Measurements from ENCODE around the gene POLK. TPM values are rescaled to one million over a fixed set of nuclear protein-coding genes. Genes with fewer than 3 reads are reported as not detected.
"Not testable (repeated sequence)": the region's sequence is repeated elsewhere in the genome, so short reads cannot be mapped to it uniquely, and the experiment has no call there.

Gene POLK
- total RNA-seq, 2 experiments from 2014 or later: 25.2 to 28.6 TPM

DNA sequence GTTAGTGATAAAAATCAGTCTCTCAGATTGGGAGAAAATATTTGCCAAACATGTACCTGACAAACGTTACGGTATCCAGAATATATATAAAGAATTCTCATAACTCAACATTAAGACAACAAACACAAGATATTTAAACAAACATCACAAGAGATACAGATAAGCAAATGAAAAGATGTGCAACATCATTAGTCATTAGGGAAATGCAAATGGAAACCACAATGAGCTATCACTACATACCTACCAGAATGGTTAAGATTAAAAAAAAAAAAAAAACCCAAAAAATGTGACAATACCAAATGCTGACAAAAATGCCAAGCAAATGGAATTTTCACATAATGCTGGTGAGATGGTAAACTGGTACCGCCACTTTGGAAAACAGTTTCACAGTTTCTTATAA is 15.7 kb upstream of the POLK start:
- H3K4me3 Mint-ChIP-seq: no peak overlapping the region
- H3K36me3 Mint-ChIP-seq: peaks cover 73% of the 10 kb centered on the region
- no peaks in the 10 kb centered on the region for H3K27me3 Mint-ChIP-seq
- DNase-seq: no peak
- H3K9me3 Mint-ChIP-seq: peaks cover 7% of the 10 kb centered on the region
- no peak overlapping the region for H3K27ac Mint-ChIP-seq
- H3K4me1 Mint-ChIP-seq: peaks cover 12% of the 10 kb centered on the region

DNA sequence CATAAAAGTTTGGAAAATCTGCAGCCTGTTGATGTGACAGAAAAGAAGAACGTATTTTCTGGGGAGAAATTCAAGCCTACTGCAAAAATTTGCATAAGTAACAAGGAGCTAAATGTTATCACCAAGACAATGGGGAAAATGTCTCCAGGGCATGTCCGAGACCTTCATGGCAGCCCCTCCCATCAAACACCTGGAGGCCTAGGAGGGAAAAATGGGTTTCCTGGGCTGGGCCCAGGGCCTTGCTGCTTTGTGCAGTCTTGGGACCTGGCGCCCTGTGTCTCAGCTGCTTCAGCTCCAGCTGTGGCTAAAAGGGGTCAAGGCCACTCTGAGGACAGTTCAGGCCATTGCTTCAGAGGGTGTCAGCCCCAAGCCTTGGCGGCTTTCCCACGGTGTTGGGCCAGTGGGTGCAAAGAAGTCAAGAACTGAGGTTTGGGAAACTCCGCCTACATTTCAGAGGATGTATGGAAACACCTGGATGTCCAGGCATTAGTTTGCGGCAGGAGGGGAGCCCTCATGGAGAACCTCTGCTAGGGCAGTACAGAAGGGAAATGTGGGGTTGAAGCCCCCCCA is 13.4 kb upstream of the POLK start:
- peaks cover 64% of the 10 kb centered on the region for H3K36me3 Mint-ChIP-seq
- H3K27me3 Mint-ChIP-seq: no peaks in the 10 kb centered on the region
- no peak overlapping the region for H3K27ac Mint-ChIP-seq
- no peak overlapping the region for H3K4me3 Mint-ChIP-seq
- H3K4me1 Mint-ChIP-seq: peaks cover 19% of the 10 kb centered on the region
- DNase-seq: no peak
- peaks cover 2% of the 10 kb centered on the region for H3K9me3 Mint-ChIP-seq

DNA sequence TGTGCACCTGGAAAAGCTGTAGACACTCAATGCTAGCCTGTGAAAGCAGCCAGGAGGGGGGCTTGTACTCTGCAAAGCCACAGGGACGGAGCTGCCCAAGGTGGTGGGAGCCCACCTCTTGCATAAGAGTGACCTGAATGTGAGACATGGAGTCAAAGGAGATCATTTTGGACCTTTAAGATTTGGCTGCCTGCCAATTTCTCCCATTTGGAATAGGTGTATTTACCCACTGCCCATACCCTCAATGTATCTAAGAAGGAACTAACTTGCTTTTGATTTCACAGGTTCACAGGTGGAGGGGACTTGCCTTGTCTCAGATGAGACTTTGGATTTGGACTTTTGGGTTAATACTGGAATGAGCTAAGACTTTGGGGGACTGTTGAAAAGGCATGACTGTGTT is 12.8 kb upstream of the POLK start:
- H3K9me3 Mint-ChIP-seq, DNase-seq, H3K27ac Mint-ChIP-seq, H3K27me3 Mint-ChIP-seq, H3K4me3 Mint-ChIP-seq: not testable (repeated sequence)
- Mint-ChIP-seq H3K4me1 (peaks cover 22% of the 10 kb centered on the region), H3K36me3 (peaks cover 60% of the 10 kb centered on the region)

DNA sequence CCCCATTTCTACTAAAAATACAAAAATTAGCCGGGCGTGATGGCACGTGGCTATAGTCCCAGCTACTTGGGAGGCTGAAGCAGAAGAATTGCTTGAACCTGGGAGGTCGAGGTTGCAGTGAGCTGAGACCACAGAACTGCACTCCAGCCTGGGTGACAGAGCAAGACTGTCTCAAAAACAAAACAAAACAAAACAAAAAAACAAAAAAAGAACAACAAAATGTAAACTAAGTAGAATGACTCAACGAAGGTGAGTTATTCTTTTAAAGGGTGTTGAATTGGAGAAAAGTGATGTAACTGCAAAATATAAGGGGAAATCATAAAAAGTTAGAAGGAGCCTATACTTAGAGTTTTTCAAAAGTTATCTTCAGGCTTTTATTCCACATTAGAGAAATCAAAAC is 6.6 kb upstream of the POLK start:
- H3K27ac Mint-ChIP-seq, H3K9me3 Mint-ChIP-seq, H3K4me3 Mint-ChIP-seq, DNase-seq, H3K27me3 Mint-ChIP-seq: not testable (repeated sequence)
- peaks cover 32% of the 10 kb centered on the region for H3K36me3 Mint-ChIP-seq
- peaks cover 37% of the 10 kb centered on the region for H3K4me1 Mint-ChIP-seq

DNA sequence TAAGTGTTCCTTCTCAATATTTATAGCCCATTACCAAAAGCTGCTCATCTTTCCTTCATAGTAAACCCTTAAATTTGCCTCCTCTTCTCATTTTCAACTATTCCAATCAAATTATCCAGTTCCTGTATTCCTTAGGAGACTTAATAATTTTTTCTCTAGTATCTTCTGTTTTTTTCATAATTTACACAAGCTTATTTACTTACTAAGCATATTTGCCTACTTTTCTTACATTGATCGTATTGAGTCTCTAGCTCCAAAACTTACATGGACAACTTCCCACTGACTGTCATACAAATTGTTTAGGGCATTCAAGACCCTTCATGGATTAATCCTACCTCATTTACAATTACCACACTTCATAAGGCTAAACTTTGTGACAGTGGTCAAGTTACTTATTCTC is 3.9 kb upstream of the POLK start:
- Mint-ChIP-seq H3K27me3 (no peaks in the 10 kb centered on the region), H3K27ac (no peak overlapping the region), H3K4me1 (peaks cover 33% of the 10 kb centered on the region)

DNA sequence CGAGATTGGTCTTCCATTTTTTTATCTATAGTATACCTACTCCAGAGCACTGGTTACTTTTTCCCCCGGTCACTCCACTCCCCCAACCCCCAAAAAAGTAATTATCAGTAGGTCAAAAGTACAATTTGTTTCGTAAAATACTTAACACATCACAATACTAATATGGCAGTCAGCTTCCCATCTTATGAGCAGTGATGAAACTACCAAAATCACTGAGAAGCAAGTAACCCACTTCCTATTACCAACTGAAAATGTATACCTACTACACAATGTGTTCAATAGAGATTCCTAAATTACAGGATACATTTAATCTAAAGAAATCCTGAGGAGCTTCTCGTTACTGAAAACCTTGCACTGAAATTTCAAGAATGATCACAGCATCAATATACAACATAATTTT is 2.1 kb upstream of the POLK start:
- no peak for DNase-seq
- Mint-ChIP-seq H3K36me3 (peaks cover 21% of the 10 kb centered on the region), H3K4me3 (peak overlapping the region; percentile 97), H3K4me1 (peaks cover 40% of the 10 kb centered on the region), H3K27me3 (no peaks in the 10 kb centered on the region), H3K27ac (no peak overlapping the region), H3K9me3 (peaks cover 2% of the 10 kb centered on the region)

More for the DNA sequence above, 3.9 kb upstream of the POLK start:
- H3K4me3 Mint-ChIP-seq: no peak overlapping the region
- H3K9me3 Mint-ChIP-seq: peaks cover 2% of the 10 kb centered on the region
- DNase-seq: no peak
- H3K36me3 Mint-ChIP-seq: peaks cover 18% of the 10 kb centered on the region

DNA sequence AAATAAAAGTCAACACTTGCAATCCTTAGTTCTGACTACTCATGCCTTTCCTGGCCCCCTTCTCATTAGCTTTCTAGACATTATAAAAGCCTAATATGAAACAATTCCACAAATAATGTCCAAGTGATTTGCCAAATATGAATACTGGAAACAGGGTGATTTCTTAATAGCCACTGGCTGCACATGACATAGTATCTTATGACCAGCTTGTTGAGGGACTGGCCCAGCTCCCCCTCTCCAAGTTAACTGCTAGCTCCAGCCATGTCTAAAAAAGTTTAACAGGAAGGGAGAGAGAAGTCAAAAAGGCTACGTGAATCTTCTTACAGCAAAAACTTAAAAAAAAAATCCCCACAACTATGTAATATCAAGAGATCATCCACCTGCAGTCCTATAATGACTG is 1.7 kb upstream of the POLK start:
- H3K27me3 Mint-ChIP-seq: no peaks in the 10 kb centered on the region
- H3K27ac Mint-ChIP-seq: peak overlapping the region; percentile 54
- peak overlapping the region; percentile 97 for H3K4me3 Mint-ChIP-seq
- peaks cover 2% of the 10 kb centered on the region for H3K9me3 Mint-ChIP-seq
- DNase-seq: no peak
- H3K36me3 Mint-ChIP-seq: peaks cover 19% of the 10 kb centered on the region
- peaks cover 40% of the 10 kb centered on the region for H3K4me1 Mint-ChIP-seq

DNA sequence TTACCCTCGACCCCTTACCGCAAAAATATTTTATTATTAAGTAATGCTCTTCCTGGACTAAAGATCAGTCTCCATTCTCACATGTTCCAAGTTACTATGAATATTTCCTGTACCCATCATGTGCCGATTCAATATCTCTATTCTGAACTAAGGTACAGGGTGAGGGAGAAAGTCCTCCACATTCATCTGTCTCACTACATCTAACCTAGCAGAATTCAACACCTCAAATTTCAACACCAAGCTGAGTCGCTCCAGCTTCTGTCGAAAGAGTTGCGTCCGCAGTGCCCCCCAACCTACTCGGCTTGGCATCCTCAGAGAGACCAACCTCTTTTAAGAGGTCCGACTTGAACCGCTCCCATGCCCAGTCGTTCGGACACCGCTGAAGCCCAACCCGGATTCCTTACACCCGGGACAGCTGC is 1.3 kb upstream of the POLK start:
- Mint-ChIP-seq H3K27ac (peak overlapping the region; percentile 92), H3K36me3 (peaks cover 21% of the 10 kb centered on the region), H3K9me3 (peaks cover 2% of the 10 kb centered on the region), H3K4me3 (peak overlapping the region; percentile 97), H3K27me3 (no peaks in the 10 kb centered on the region), H3K4me1 (peaks cover 39% of the 10 kb centered on the region)
- DNase-seq: no peak

DNA sequence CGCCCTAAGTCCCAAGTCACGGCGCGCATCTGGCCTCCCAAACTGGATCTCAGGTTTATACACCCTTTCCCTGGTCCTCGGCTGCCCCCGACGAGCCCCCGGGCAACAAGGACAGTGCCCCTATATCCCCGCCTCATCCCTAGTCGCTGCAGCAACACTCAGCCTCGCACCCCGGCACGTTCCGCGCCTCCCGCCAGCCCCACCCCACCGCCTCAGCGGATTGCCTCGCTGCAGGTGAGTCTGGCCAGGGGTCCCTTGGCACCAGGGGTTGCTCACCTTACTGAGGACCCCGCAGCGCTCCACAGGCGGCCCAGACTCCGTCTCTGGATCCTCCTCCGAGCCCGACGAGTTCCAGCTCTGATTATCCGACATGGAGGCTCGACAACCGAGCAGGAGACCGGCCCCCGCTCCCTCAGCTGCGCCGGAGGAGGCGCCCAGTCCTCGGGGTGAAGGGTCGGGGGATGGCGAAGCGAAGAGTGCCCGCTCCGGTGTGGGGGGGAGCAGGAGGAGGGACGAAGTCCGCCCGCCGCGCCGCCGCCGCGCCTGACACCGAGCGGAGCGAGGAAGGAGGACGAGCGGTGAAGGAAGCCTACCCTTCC is 756 bp upstream of the POLK start:
- H3K27ac Mint-ChIP-seq: peak overlapping the region; percentile 92
- H3K4me3 Mint-ChIP-seq: peak overlapping the region; percentile 97
- no peaks in the 10 kb centered on the region for H3K27me3 Mint-ChIP-seq
- peaks cover 41% of the 10 kb centered on the region for H3K4me1 Mint-ChIP-seq
- H3K36me3 Mint-ChIP-seq: peaks cover 20% of the 10 kb centered on the region
- peak; percentile 51 for DNase-seq
- peaks cover 2% of the 10 kb centered on the region for H3K9me3 Mint-ChIP-seq

DNA sequence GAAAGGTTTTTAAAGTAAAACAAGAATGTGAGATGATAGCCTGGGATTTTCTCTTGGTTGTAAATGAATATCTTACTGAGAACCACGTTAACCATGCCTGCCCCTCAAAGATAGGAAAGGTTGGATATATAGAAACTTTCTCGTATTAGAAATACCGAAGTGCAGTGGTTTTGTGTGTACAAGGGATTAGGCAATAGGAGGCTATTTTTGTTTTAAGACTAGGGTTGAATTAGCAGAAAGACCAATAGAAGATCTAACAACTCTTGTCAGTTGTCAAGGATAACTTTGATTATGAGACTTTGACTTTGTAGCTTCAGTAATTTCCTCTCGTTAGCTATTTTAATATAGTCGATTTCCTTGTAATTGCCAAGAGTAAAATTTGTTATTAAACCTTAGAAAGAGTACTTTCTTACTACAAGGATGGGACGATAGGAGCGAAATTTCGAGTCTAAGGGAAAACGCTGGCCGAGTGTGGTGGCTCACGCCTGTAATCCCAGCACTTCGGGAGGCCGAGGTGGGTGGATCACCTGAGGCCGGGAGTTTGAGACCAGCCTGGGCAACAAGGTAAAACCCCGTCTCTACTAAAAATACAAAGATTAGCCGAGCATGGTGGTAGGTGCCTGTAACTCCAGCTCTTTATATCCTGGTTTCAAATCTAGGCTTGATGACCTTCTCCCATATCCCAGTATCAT is 838 bp downstream of the POLK start:
- Mint-ChIP-seq H3K4me3 (peak overlapping the region; percentile 97), H3K27ac (peak overlapping the region; percentile 94), H3K4me1 (peaks cover 44% of the 10 kb centered on the region), H3K27me3 (no peaks in the 10 kb centered on the region), H3K9me3 (no peaks in the 10 kb centered on the region), H3K36me3 (peaks cover 21% of the 10 kb centered on the region)
- no peak for DNase-seq

DNA sequence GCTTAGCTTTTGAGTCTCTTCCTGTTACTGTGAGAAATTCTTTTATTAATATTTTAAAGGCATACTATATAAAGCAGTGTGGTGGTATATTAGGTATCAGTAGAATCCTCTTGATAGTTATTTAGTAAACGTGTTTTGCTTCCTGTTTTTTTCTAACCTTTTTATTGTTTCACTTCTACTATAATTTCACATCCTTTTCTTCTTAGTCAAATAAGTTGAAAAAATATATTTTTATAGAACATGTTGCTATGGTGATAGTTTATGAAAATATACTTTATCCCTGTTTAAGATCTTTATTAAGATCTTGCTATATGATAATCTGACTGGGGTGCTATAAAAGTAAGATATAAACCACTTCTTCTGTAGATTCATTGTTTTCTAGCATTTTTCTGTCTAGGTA is 2.1 kb downstream of the POLK start:
- no peaks in the 10 kb centered on the region for H3K27me3 Mint-ChIP-seq
- no peak overlapping the region for H3K27ac Mint-ChIP-seq
- peaks cover 49% of the 10 kb centered on the region for H3K4me1 Mint-ChIP-seq
- H3K9me3 Mint-ChIP-seq: peaks cover 2% of the 10 kb centered on the region
- H3K36me3 Mint-ChIP-seq: peaks cover 22% of the 10 kb centered on the region
- no peak for DNase-seq
- H3K4me3 Mint-ChIP-seq: no peak overlapping the region

DNA sequence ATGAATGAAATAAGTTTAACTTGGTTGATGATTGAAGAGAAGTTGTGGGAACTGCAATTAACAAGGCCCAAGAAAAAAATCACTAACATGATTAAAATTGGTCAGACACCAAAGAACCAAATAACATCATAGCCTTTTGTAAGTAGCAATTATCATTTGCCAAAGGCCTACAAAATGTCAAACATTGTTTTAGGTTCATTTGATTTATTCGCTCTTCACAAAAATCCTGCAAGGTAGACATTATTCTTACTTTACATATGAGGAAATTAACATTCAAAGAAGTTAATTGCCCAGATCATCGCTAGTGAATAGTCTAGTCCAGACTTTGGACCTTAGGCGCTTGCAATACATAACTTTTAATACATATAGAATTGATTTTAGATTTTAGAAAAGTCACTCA is 2.6 kb downstream of the POLK start:
- Mint-ChIP-seq H3K4me1 (peaks cover 53% of the 10 kb centered on the region), H3K4me3 (no peak overlapping the region)

DNA sequence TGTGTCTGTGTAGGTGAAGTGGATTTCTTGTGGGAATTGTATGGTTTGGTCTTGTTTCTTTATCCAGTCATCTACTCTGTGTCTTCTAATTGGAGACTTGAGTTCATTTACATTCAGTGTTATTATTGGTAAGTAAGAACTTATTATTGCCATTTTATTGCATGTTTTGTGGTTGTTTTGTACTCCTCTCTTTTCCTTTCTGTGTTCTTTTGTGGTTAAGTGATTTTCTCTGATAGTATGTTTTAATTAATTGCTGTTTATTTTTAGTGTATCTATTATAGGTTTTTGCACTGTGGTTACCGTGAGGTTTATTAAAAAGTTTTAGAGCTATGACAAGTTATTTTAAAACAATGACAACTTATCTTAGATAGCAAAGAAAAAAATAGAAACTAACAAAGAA is 8.1 kb downstream of the POLK start:
- peaks cover 28% of the 10 kb centered on the region for H3K9me3 Mint-ChIP-seq

More for the DNA sequence above, 2.6 kb downstream of the POLK start:
- H3K27me3 Mint-ChIP-seq: no peaks in the 10 kb centered on the region
- H3K27ac Mint-ChIP-seq: no peak overlapping the region
- DNase-seq: no peak
- peaks cover 3% of the 10 kb centered on the region for H3K9me3 Mint-ChIP-seq
- H3K36me3 Mint-ChIP-seq: peaks cover 25% of the 10 kb centered on the region

DNA sequence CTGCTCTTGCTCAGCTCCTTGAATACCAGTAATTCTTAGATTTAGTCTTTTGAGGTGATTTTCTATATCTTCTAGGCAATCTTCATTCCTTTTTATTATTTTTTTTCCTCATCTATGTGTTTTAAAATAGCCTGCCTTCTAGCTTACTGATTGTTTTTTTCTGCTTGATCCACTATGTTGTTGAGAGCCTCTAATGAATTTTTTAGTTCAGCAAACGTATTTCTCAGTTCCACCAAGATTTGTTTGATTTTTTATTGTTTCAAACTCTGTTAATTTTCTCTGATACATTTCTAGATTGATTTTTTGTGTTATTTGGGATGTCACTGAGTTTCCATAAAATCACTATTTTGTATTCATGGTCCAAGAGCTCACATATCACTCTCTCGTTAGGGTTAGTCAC is 9.5 kb downstream of the POLK start:
- DNase-seq: no peak
- Mint-ChIP-seq H3K27me3 (no peaks in the 10 kb centered on the region), H3K36me3 (peaks cover 54% of the 10 kb centered on the region), H3K4me1 (peaks cover 63% of the 10 kb centered on the region), H3K4me3 (no peak overlapping the region), H3K27ac (no peak overlapping the region), H3K9me3 (peaks cover 28% of the 10 kb centered on the region)

More for the DNA sequence above, 8.1 kb downstream of the POLK start:
- H3K4me3 Mint-ChIP-seq: no peak overlapping the region
- H3K27me3 Mint-ChIP-seq: no peaks in the 10 kb centered on the region
- H3K36me3 Mint-ChIP-seq: peaks cover 57% of the 10 kb centered on the region
- H3K27ac Mint-ChIP-seq: no peak overlapping the region
- no peak for DNase-seq
- peaks cover 55% of the 10 kb centered on the region for H3K4me1 Mint-ChIP-seq

DNA sequence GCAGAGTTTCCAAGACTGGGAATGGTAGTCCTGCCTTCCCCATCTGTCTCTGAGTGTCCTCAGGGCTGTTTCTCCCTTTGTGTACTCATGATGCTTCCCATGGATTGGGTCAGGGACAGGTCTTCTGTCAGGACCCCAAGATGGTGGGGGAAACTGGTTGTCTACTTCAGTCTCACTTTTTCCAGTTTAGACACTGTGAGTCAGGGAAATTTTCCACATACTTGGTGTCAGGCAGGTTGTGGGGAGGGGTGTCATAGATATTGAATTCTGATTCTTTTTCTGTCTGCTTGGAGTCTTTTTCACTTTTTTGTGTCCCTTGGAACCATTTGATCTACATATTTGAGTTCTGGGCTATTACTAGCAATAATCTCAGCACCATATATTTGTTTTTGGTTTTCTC is 10.3 kb downstream of the POLK start:
- H3K4me3 Mint-ChIP-seq: no peak overlapping the region
- peaks cover 53% of the 10 kb centered on the region for H3K36me3 Mint-ChIP-seq
- H3K9me3 Mint-ChIP-seq: peaks cover 28% of the 10 kb centered on the region
- peaks cover 62% of the 10 kb centered on the region for H3K4me1 Mint-ChIP-seq
- peak overlapping the region; percentile 82 for H3K27ac Mint-ChIP-seq
- peak; percentile 20 for DNase-seq
- H3K27me3 Mint-ChIP-seq: no peaks in the 10 kb centered on the region

DNA sequence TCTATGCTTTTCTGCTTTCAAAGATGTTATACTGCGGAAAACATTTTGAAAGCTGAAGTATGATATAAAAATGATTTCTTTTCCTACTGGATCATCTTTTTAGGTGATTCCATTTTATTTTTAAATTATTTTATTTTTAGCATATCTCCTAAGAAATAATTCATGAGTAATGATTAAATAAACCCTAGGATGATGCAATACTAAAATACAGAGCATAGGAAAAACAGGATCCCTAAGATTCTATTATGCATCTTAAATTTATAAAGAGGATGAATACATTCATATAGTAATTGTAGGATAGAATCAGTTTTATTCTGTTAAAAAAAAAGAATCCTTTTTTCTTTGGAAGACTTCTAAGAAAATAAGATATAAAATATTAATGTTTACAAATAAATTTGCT is 10.9 kb downstream of the POLK start:
- Mint-ChIP-seq H3K4me1 (peaks cover 59% of the 10 kb centered on the region), H3K36me3 (peaks cover 50% of the 10 kb centered on the region), H3K27me3 (no peaks in the 10 kb centered on the region), H3K4me3 (no peak overlapping the region), H3K27ac (no peak overlapping the region), H3K9me3 (peaks cover 28% of the 10 kb centered on the region)
- DNase-seq: no peak

Measured in activated naive CD8-positive, alpha-beta T cell treated with anti-CD3 and anti-CD28 coated beads for 36 hours (primary cell).